GM12864 (cell line): ENCODE data around the gene ARID3A.

Experiments used
- DNase-seq: peaks from one replicate; pipeline ENCODE4 v3.0.0-alpha.2; 2011; ENCODE audit warnings: low read depth
- H3K4me3 ChIP-seq: 2 replicates; pipeline ENCODE4 v1.5.1; 2011; ENCODE audit warnings: mild to moderate bottlenecking, low read depth, low read length, control low read depth
- TF ChIP-seq, protein P1 (sequence below): IDR thresholded peaks from 2 replicates; pipeline ENCODE4 v1.5.1; 2011; ENCODE audit warnings: low read depth, mild to moderate bottlenecking, moderate library complexity, low read length, control low read depth, inconsistent platforms; ENCODE audit errors: missing control alignments

The ARID3A gene

DNA sequence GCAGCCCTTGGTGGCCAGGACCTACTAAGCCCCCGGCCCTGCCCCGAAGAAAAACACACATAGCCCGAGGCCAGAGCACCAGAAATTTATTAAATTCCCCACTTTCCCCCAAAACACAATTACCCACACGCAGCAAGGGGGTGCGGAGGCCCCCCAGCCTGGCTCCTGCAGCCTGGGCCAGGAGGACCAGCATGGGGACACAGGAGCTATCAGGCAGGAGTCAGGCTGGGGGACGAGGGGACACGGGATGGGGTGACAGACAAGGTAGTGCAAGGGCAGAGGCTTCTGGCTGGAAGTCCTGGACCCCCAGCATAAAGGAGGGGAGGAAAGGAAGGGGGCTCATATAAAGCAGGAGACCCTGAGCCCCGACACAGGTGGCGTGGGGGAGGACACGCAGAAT lies 29.4 kb upstream of the ARID3A start:
- H3K4me3 ChIP-seq, result no peak overlapping the region
- TF ChIP-seq, protein P1, sequence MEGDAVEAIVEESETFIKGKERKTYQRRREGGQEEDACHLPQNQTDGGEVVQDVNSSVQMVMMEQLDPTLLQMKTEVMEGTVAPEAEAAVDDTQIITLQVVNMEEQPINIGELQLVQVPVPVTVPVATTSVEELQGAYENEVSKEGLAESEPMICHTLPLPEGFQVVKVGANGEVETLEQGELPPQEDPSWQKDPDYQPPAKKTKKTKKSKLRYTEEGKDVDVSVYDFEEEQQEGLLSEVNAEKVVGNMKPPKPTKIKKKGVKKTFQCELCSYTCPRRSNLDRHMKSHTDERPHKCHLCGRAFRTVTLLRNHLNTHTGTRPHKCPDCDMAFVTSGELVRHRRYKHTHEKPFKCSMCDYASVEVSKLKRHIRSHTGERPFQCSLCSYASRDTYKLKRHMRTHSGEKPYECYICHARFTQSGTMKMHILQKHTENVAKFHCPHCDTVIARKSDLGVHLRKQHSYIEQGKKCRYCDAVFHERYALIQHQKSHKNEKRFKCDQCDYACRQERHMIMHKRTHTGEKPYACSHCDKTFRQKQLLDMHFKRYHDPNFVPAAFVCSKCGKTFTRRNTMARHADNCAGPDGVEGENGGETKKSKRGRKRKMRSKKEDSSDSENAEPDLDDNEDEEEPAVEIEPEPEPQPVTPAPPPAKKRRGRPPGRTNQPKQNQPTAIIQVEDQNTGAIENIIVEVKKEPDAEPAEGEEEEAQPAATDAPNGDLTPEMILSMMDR, result no peak
- DNase-seq, result no peak

DNA sequence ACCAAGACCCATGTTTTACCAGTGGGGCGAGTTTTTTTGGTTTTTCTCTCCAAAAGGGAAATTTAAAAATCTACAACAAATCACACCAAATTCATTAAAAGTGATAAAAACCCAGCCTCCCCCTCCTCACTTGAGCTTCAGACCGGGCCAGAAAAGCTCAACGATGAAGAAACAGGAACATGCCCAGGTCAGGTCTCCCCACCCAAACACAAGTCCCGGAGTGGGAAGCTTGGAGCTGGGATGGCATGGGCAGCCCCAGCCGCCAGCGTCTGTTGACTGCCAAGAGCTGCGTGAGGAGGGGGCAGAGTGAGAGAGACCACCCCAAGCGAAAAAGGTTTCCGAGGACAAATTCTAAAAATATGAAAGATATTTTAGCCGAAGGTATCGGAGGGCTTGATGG lies 28.8 kb upstream of the ARID3A start:
- no peak overlapping the region for H3K4me3 ChIP-seq
- TF ChIP-seq, protein P1, result no peak
- DNase-seq, result no peak

DNA sequence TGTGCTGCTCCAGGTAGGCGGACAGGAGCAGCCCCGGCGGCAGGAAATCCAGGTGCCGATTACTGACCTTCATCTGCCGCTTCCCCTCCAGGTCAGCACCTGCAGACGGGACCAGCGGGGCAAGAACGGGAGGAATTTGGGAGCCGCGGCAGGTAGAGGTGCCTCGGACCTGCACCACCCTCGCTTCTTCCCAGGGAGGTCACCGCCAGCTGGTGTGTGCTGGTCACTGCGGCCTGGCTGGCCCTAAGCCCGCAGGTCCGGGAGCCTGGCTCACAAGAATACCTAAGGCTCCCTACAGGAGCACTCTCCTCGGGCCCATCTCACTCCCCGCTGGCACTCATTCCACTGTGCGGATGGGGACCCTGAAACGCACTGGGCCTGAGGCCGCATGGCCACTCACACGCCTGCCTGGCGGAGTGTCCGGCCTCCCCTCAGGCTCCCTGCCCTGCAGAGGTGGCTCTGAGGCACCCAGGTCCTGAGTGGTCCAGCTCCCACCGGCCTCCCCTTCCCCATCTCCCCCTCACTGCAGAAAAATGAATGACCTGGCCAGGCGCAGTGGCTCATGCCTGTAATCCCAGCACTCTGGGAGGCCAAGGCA lies 28.3 kb upstream of the ARID3A start:
- DNase-seq, result no peak
- no peak overlapping the region for H3K4me3 ChIP-seq
- TF ChIP-seq, protein P1, result no peak

DNA sequence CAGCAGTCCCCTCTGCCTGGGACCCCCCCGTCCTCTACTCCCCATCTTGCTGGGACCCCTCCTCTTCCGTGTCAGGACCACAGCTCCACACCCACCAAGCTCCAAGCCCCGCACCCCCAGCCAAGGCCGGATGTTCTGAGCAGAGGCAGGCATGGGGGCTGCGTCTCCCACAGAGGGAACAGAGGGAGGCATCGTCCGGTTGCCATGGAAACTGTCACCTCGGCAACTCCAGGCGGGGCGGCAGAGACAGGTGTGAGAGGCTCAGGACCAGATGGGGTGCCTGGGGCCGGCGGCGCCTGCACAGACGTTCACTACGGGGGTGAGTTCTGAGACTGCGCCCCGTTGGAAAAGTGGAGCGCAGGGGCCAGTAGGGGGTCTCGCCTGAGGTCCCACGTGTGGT lies 27.2 kb upstream of the ARID3A start:
- TF ChIP-seq, protein P1, result no peak
- DNase-seq, result no peak
- H3K4me3 ChIP-seq, result no peak overlapping the region

DNA sequence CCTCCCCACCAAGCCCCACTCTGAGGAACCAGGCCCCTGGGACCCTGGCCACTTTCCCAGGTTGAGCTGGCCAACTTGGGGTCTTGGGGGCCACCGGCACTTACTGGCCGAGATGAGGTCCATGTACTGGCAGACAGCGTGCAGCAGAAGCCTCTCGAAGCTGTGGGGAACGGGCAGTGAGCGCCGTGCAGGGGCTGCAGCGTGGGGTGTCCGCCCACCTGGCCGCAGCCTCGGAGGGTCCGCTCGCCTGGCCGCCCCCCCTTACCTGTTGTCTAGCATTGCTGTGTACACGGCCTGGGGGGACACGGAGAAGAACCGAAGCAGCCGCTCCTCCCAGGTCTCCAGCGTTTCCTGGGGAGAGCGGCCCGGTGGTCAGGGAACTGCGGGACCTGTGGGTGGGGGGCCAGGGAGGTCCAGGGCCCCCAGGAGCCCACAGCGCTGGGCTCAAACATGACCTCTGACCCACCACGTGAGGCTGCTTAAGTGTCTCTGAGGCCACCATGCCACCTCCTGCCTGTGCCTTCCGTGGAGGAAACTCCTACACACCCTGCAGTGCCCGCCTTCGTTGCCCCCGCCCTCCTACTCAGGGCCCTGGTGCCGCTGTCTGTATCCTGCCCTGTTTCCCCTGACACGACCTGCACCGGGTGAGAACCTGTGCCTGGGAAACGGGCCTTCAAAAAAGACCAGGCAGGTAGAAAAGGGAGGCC lies 26.3 kb upstream of the ARID3A start:
- DNase-seq, result no peak
- no peak overlapping the region for H3K4me3 ChIP-seq
- TF ChIP-seq, protein P1, result no peak

DNA sequence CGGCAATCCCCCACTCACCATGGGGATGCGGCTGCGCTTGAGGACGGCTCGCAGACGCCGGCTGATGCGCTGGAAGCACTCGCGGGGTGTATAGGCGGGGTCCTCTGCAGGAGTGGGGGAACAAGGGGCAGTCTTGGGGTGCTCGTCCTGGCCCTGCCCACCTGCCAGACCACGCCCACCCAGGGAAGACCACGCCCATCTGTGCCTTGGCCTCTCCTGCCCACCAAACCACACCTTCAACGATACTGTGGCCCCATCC lies 25.9 kb upstream of the ARID3A start:
- DNase-seq, result no peak
- H3K4me3 ChIP-seq, result no peak overlapping the region
- TF ChIP-seq, protein P1, result no peak

DNA sequence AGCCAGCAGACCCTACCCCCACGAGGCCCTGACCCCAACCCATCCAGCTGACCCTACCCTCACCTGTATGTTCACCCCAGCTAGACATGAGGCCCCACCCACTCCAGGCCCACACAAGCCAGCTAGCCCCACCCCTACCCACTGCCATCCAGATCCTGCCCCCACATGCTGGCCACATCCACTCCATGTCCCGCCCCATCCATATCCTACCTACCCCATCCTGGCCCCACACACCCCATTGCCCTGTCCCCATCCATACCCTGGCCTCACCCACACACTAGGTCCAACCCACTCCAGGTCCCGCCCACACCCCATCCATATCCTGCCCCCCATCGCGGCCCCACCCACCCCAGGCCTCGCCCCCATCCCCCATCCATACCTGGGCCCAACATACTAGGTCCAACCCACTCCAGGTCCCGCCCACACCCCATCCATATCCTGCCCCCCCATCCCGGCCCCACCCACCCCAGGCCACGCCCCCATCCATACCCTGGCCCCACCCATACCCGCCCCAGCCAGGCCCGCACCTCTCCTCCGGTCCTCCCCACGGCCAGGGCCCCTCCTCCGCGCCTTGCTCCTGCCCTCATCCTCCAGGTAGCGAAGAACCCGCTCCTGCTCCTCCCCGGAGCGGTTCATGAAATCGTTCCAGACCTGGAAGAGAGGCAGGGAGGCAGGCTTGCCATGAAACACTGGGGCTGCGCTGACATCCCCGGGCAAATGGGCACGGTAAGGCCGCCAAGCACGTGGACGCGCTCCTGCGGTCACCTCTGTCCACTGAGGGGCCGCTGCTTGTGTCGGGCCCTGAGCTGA lies 25.3 kb upstream of the ARID3A start:
- TF ChIP-seq, protein P1, result no peak
- no peak overlapping the region for H3K4me3 ChIP-seq
- no peak for DNase-seq
